ENCODE data around the gene MIF.

MIF gene

DNA sequence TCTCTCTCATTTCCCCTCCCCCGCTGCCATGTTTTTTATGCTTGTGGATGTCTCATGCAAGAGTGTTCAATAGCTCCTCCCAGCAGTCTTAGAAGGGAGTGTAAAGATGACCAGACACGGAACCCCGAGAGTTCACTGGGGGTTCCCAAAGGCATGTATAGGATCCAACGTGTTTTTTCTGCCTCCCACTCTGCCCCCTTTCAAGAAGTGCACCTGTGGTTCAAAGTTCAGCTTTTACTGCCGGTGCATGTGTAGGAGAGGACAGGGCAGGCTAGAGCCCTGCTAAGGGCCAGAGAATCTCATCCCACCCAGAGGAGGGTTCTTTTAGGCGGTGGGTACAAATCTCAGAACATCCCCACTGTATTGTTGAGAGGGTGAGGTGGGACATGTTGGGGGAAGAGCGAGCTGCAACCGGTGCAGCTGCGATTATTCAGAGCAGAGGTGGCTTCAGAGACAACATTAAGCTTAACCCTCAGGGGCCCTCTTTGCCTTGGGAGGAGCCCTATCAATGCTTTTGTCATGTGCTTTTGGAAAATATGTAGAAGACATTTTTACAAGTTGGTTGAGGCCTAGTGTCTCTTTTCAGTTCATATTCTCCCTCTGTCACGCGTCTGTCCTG is 14.5 kb downstream of the MIF start:
- Histone ChIP-seq H2AK5ac (ENCODE audit: low read length) (no peak overlapping the region), H3K23ac (ENCODE audit: low read length) (no peak overlapping the region), H3K27ac (ENCODE audit: low read depth, low read length) (no peak overlapping the region), H2BK120ac (ENCODE audit: low read depth, low read length) (no peak overlapping the region), H3K9ac (ENCODE audit: low read length) (no peak overlapping the region), H3K18ac (ENCODE audit: low read length) (no peak overlapping the region), H4K8ac (ENCODE audit: low read depth, low read length) (no peak overlapping the region), H3K4ac (ENCODE audit: low read depth, low read length) (no peak overlapping the region), H3K79me2 (ENCODE audit: control insufficient read depth, insufficient read depth, low read length) (no peaks in the 10 kb centered on the region), H2BK5ac (ENCODE audit: low read length) (no peak overlapping the region), H3K4me3 (ENCODE audit: low read length) (no peak overlapping the region), H3K4me1 (ENCODE audit: control insufficient read depth, low read depth, low read length) (no peaks in the 10 kb centered on the region), H3K4me2 (ENCODE audit: low read length) (no peak overlapping the region), H3K56ac (ENCODE audit: low read length) (no peak overlapping the region), H3K79me1 (ENCODE audit: low read length) (no peaks in the 10 kb centered on the region), H4K5ac (ENCODE audit: low read length) (no peak overlapping the region), H2BK15ac (replicated peaks; ENCODE audit: low read depth) (no peak overlapping the region), H3K36me3 (ENCODE audit: control insufficient read depth, insufficient read depth, low read length) (no peaks in the 10 kb centered on the region), H3K27me3 (ENCODE audit: insufficient read depth, low read length, poor library complexity) (no peaks in the 10 kb centered on the region)
- no peak for DNase-seq
- WGBS (ENCODE audit: extremely low coverage, insufficient coverage, low lambda C conversion rate) = no CpG with 5 or more reads among the region's 11 CpGs

DNA sequence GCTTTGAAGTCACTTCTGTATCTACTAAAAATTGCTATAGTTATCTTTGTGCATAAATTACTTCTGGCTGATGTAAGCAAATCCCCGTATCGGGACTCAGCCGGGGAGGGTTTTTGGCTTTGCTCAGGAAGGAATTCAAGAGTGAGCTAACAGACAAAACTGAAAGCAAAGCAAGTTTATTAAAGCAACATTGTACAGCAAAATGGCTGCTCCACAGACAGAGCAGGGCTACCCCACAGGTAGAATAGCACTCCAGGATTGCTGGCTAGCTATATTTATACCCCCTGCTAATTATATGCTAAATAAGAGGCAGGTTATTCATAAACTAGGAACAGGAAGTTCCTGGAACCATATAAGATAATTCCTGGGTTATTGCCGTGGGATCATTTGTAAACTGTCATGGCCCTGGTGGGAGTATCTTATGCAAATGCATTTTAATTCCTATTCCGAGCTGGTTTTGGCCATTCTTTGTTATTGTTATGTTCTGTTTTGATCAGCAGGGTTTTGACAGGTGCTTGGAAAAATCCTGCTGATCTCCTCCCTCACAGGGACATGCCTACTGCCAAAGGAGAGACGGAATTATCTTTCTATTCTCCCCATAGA is 15.2 kb downstream of the MIF start:
- Histone ChIP-seq H3K79me1 (ENCODE audit: low read length) (no peaks in the 10 kb centered on the region), H3K4ac (ENCODE audit: low read depth, low read length) (no peak overlapping the region), H2BK5ac (ENCODE audit: low read length) (no peak overlapping the region), H4K8ac (ENCODE audit: low read depth, low read length) (no peak overlapping the region), H3K4me3 (ENCODE audit: low read length) (no peak overlapping the region), H3K23ac (ENCODE audit: low read length) (no peak overlapping the region), H3K18ac (ENCODE audit: low read length) (no peak overlapping the region), H3K27me3 (ENCODE audit: insufficient read depth, low read length, poor library complexity) (no peaks in the 10 kb centered on the region), H2BK15ac (replicated peaks; ENCODE audit: low read depth) (no peak overlapping the region), H3K4me2 (ENCODE audit: low read length) (no peak overlapping the region), H4K5ac (ENCODE audit: low read length) (no peak overlapping the region), H2BK120ac (ENCODE audit: low read depth, low read length) (no peak overlapping the region), H3K79me2 (ENCODE audit: control insufficient read depth, insufficient read depth, low read length) (no peaks in the 10 kb centered on the region), H3K4me1 (ENCODE audit: control insufficient read depth, low read depth, low read length) (no peaks in the 10 kb centered on the region), H2AK5ac (ENCODE audit: low read length) (no peak overlapping the region), H3K9ac (ENCODE audit: low read length) (no peak overlapping the region), H3K27ac (ENCODE audit: low read depth, low read length) (no peak overlapping the region), H3K56ac (ENCODE audit: low read length) (no peak overlapping the region), H3K36me3 (ENCODE audit: control insufficient read depth, insufficient read depth, low read length) (no peaks in the 10 kb centered on the region)
- WGBS (ENCODE audit: extremely low coverage, insufficient coverage, low lambda C conversion rate) = no CpG with 5 or more reads among the region's 6 CpGs
- no peak for DNase-seq

DNA sequence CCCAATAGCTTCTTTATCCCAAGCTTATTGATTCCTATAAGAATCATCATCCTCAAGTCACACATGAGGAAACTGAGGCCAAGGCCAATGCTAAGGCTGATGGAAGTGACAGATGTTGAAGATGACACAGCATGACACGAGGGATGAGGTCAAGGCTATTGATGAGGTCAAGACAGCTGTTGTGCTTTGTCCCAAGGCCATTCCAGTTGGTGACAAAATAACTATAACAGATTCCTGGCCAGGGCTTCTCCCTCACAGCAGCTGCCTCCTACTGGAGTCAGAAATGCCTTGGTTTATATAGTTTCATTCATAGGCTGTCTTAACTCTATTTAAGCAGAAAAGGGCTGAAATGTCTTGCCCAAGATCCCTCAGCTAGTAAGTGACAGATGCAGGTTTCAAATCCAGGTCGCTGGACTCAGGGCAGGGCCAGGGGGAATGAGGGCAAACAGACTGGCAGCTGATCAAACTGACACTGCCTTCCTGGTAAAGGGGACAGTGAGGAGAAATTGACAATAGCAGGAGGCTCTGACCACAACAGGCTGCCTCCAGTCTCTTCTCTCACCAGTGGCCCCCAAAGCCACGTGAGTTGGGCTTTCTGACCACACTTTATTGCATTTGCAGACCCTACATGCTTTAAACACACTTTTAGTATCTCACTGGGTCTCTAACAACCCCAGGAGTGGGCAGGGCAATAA is 16.5 kb downstream of the MIF start:
- no peak overlapping the region for H2BK120ac ChIP-seq (ENCODE audit: low read depth, low read length)
- H3K4me3 ChIP-seq (ENCODE audit: low read length) = no peak overlapping the region
- no peak overlapping the region for H2AK5ac ChIP-seq (ENCODE audit: low read length)
- H3K56ac ChIP-seq (ENCODE audit: low read length) = no peak overlapping the region
- WGBS (ENCODE audit: extremely low coverage, insufficient coverage, low lambda C conversion rate) = no CpG with 5 or more reads among the region's 3 CpGs
- H3K18ac ChIP-seq (ENCODE audit: low read length) = no peak overlapping the region
- no peak overlapping the region for H4K8ac ChIP-seq (ENCODE audit: low read depth, low read length)
- no peaks in the 10 kb centered on the region for H3K27me3 ChIP-seq (ENCODE audit: insufficient read depth, low read length, poor library complexity)
- H3K9ac ChIP-seq (ENCODE audit: low read length) = no peak overlapping the region
- no peak overlapping the region for H4K5ac ChIP-seq (ENCODE audit: low read length)
- no peak overlapping the region for H3K4me2 ChIP-seq (ENCODE audit: low read length)
- H3K27ac ChIP-seq (ENCODE audit: low read depth, low read length) = no peak overlapping the region
- H3K23ac ChIP-seq (ENCODE audit: low read length) = no peak overlapping the region
- no peak overlapping the region for H2BK15ac ChIP-seq (replicated peaks; ENCODE audit: low read depth)
- no peak overlapping the region for H3K4ac ChIP-seq (ENCODE audit: low read depth, low read length)
- no peaks in the 10 kb centered on the region for H3K79me2 ChIP-seq (ENCODE audit: control insufficient read depth, insufficient read depth, low read length)
- no peaks in the 10 kb centered on the region for H3K79me1 ChIP-seq (ENCODE audit: low read length)
- no peak overlapping the region for H2BK5ac ChIP-seq (ENCODE audit: low read length)
- no peaks in the 10 kb centered on the region for H3K36me3 ChIP-seq (ENCODE audit: control insufficient read depth, insufficient read depth, low read length)
- DNase-seq = no peak
- H3K4me1 ChIP-seq (ENCODE audit: control insufficient read depth, low read depth, low read length) = no peaks in the 10 kb centered on the region

DNA sequence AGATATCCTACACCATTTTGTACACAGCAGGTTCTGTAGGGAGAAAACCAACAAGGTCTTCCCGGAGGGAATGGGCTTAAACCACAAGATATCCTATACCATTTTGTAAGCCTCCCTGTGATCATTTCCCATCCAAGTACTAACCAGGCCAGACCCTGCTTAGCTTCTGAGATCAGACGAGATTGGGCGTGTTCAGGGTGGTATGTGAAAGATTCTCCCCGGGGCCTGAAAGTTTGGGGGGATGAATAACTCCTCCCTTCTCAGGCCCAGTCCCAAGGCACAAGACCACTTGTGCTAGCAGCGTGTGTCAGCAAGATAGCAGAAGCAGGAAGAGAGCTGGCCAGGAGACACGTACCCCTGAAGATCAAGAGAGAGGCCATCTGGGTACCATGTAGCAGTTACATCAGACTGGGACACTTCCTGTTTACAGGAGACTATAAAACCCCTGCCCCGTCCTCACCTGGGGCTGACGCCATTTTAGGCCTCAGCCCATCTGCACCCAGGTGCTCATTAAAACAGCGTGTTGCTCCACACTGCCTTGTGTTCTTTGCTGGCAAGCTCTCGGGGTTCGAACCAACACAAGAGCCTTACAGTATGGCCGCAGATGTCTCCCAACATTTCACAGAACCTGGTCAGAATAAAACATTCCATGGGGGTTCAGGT is 17.3 kb downstream of the MIF start:
- no peaks in the 10 kb centered on the region for H3K4me1 ChIP-seq (ENCODE audit: control insufficient read depth, low read depth, low read length)
- H4K5ac ChIP-seq (ENCODE audit: low read length) = no peak overlapping the region
- no peak overlapping the region for H2BK5ac ChIP-seq (ENCODE audit: low read length)
- H3K4ac ChIP-seq (ENCODE audit: low read depth, low read length) = no peak overlapping the region
- no peak overlapping the region for H2BK15ac ChIP-seq (replicated peaks; ENCODE audit: low read depth)
- no CpG with 5 or more reads among the region's 12 CpGs for WGBS (ENCODE audit: extremely low coverage, insufficient coverage, low lambda C conversion rate)
- no peaks in the 10 kb centered on the region for H3K79me1 ChIP-seq (ENCODE audit: low read length)
- H3K79me2 ChIP-seq (ENCODE audit: control insufficient read depth, insufficient read depth, low read length) = no peaks in the 10 kb centered on the region
- H3K56ac ChIP-seq (ENCODE audit: low read length) = no peak overlapping the region
- no peak overlapping the region for H3K4me2 ChIP-seq (ENCODE audit: low read length)
- H3K23ac ChIP-seq (ENCODE audit: low read length) = no peak overlapping the region
- H3K36me3 ChIP-seq (ENCODE audit: control insufficient read depth, insufficient read depth, low read length) = no peaks in the 10 kb centered on the region
- H2BK120ac ChIP-seq (ENCODE audit: low read depth, low read length) = no peak overlapping the region
- no peak overlapping the region for H3K18ac ChIP-seq (ENCODE audit: low read length)
- no peak overlapping the region for H2AK5ac ChIP-seq (ENCODE audit: low read length)
- no peak overlapping the region for H3K27ac ChIP-seq (ENCODE audit: low read depth, low read length)
- no peak overlapping the region for H4K8ac ChIP-seq (ENCODE audit: low read depth, low read length)
- no peak overlapping the region for H3K9ac ChIP-seq (ENCODE audit: low read length)
- no peak overlapping the region for H3K4me3 ChIP-seq (ENCODE audit: low read length)
- H3K27me3 ChIP-seq (ENCODE audit: insufficient read depth, low read length, poor library complexity) = no peaks in the 10 kb centered on the region
- DNase-seq = no peak

DNA sequence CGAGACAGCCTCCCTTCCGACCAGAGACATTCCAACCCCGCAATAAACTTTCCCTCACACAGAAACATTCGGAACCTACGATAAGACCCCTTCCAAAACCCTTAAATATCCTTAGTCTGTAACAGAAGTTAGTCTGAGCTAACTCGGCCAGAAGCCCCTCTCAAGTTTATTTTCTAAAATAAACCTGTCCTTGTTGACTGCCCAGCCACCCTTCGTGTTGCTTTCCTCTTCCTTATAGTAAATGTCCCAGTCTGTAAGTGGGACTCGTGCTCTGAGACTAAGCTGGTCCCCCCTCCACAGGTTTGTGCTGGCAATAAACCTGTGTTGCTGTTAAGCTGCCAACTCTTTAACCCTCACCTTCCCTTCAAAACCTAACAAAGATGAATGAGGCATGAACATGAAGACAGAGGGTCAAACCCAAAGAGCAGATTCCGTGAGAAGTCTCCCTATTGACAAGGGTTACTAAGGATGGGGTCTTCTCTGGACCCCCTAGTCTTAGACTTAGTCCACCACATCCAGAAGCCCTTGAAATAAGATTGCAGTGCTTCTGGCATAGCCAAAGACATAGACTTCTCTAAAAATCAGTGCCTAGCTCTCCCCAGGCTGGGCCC is 18.2 kb downstream of the MIF start:
- Histone ChIP-seq H3K79me1 (ENCODE audit: low read length) (no peaks in the 10 kb centered on the region), H2BK5ac (ENCODE audit: low read length) (no peak overlapping the region), H3K27ac (ENCODE audit: low read depth, low read length) (no peak overlapping the region), H2BK15ac (replicated peaks; ENCODE audit: low read depth) (no peak overlapping the region), H3K27me3 (ENCODE audit: insufficient read depth, low read length, poor library complexity) (no peaks in the 10 kb centered on the region), H4K5ac (ENCODE audit: low read length) (no peak overlapping the region), H3K4me3 (ENCODE audit: low read length) (no peak overlapping the region), H3K23ac (ENCODE audit: low read length) (no peak overlapping the region), H3K4ac (ENCODE audit: low read depth, low read length) (no peak overlapping the region), H3K9ac (ENCODE audit: low read length) (no peak overlapping the region), H3K56ac (ENCODE audit: low read length) (no peak overlapping the region), H3K4me2 (ENCODE audit: low read length) (no peak overlapping the region), H2BK120ac (ENCODE audit: low read depth, low read length) (no peak overlapping the region), H3K36me3 (ENCODE audit: control insufficient read depth, insufficient read depth, low read length) (no peaks in the 10 kb centered on the region), H3K4me1 (ENCODE audit: control insufficient read depth, low read depth, low read length) (no peaks in the 10 kb centered on the region), H4K8ac (ENCODE audit: low read depth, low read length) (no peak overlapping the region), H3K79me2 (ENCODE audit: control insufficient read depth, insufficient read depth, low read length) (no peaks in the 10 kb centered on the region), H2AK5ac (ENCODE audit: low read length) (no peak overlapping the region), H3K18ac (ENCODE audit: low read length) (no peak overlapping the region)
- no CpG with 5 or more reads among the region's 9 CpGs for WGBS (ENCODE audit: extremely low coverage, insufficient coverage, low lambda C conversion rate)
- DNase-seq = no peak
